GM18526 (cell line): Measurements from ENCODE around the gene IRF9.
A peak's percentile ranks its signal among the peaks of the same experiment; 100 is the strongest.

Source experiments
- POLR2A ChIP-seq: IDR thresholded peaks from 3 replicates; pipeline ENCODE4 v1.6.1; 2011; ENCODE audit not compliant: insufficient read length; ENCODE audit errors: extremely low read depth

The IRF9 gene

DNA sequence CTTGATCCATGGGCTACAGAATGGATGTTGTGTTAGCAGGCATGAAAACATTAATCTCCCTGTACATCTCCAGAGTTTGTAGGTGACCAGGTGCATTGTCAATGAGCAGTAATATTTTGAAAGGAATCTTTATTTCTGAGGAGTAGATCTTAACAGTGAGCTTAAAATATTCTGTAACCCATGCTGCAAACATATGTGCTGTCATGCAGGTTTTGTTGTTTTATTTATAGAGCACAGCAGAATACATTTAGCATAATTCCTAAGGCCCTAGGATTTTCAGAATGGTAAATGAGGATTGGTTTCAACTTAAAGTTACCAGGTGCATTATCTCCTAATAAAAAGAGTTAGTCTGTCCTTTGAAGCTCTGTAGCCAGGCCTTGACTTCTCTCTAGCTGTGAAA is 34.1 kb upstream of the IRF9 start:
- TF ChIP-seq POLR2A, result no peak

DNA sequence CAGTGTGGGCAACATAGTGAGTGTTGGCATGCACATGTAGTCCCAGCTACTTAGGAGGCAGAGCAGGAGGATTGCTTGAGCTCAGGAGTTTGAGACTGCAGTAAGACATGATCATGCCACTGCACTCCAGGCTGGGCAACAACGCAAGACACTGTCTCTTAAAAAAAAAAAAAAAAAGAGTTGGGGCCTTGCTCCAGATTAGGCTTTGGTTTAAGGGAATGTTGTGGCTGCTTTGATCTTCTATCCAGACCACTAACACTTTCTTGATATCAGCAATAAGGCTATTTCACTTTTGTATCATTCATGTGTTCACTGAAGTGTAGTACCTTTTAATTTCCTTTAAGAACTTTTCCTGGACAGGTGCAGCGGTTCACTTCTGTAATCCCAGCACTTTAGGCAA is 33.4 kb upstream of the IRF9 start:
- no peak for TF ChIP-seq POLR2A

DNA sequence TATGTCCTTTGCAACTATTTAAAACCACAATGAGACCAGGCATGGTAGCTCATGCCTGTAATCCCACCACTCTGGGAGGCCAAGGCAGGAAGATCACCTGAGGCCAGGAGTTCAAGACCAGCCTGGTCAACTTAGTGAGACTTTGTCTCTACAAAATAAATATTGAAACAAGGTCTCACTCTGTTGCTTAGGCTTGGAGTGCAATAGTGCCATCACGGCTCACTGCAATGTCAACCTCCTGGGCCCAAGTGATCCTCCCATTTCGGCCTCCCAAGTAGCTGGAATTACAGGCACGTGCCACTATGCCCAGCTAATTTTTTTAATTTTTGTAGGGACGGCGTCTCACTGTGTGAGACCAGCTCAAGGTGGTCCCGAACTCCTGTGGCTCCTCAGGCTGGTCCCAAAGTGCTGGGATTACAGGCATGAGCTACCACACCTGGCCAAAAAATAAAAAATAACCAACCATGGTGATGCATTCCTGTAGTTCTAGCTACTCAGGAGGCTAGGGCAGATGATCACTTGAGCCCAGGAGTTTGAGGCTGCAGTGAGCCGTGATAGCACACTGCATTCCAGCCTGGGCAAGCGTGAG is 31.6 kb upstream of the IRF9 start:
- TF ChIP-seq POLR2A, result no peak

DNA sequence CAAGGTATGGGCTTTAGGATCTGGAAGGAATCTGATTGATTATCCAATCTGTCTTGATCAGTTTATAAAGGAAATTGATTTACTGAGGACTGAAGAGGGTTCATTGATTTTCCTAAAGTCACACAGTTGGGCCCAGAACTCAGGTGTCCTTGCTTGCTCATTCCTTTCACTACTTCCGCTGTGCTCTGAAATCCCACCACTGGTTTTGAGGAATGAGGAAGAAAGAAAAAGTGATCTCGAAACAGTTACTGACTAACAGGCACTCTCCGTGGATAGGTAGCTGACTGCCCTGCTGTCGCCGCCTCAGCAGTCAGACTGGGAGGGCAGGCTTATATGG is 30.7 kb upstream of the IRF9 start, which contains the start of gene FITM1:
Gene FITM1 (plus strand): TSS at position 280 of the 337 bp plus-strand sequence. CDS start 905 bp downstream, outside the sequence.
- no peak for TF ChIP-seq POLR2A

DNA sequence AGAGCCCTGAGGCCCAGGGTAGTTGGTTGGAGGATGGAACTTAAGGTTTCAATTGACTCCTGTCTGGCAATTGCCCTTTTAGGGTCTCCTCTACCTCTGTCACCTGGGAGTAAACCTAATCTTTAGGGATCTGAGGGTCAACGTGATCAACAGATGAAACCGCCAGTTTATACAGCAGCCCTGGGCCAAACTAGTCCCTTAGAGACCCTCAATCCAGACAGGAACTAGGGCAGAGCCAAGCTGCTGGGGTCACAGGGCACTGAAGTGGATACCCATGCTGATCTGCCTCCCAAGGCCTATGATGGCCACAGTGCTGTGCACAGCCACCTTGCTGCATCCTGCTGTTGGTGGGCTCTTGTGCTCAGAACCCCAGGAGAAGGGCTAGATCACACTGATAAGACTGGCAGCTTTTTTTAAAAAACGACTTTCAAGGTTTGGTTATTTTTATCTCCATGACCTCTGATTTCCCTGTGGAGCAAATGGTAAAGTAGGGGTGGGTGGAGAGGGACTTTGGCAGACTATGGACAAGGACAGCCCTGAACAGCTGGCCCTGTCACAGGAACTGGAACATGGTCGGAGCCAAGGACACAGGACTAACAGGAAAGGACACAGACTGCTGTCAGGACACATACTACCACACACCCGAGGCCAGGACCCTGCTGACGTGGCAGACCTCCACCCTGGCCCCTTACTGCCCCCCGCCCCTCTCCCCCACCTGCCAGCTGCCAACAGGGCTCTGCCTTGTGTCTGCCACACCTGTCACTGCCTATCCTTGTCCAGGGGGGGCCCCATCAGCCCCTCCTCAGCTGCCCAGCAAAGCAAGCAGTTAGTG is 30.1 kb upstream of the IRF9 start:
- TF ChIP-seq POLR2A, result no peak

DNA sequence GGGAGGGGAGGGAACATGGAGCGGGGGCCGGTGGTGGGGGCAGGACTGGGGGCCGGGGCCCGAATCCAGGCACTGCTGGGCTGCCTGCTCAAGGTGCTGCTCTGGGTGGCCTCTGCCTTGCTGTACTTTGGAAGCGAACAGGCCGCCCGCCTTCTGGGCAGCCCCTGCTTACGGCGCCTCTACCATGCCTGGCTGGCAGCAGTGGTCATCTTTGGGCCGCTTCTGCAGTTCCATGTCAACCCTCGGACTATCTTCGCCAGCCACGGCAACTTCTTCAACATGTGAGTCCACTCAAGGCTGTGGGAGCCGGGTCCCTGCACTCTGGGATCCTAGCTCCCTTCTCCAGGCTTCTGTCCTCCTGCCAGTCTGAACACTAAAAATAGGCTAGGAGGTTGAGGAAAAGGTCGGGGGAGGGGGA is 29.5 kb upstream of the IRF9 start:
- no peak for TF ChIP-seq POLR2A

DNA sequence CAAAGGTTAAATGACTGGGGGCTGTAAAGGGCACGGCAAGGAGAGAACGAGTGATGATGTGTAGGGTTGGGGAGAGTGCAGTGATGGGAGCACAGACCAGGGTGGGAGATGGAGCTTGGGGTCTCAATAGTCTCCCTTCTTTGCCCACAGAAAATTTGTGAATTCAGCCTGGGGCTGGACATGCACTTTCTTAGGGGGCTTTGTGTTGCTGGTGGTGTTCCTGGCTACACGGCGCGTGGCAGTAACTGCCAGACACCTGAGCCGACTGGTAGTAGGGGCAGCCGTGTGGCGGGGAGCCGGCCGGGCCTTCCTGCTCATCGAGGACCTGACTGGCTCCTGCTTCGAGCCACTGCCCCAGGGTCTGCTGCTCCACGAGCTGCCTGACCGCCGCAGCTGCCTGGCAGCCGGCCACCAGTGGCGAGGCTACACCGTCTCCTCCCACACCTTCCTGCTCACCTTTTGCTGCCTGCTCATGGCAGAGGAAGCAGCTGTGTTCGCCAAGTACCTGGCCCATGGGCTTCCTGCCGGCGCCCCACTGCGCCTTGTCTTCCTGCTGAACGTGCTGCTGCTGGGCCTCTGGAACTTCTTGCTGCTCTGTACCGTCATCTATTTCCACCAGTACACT is 28.9 kb upstream of the IRF9 start:
- no peak for TF ChIP-seq POLR2A

DNA sequence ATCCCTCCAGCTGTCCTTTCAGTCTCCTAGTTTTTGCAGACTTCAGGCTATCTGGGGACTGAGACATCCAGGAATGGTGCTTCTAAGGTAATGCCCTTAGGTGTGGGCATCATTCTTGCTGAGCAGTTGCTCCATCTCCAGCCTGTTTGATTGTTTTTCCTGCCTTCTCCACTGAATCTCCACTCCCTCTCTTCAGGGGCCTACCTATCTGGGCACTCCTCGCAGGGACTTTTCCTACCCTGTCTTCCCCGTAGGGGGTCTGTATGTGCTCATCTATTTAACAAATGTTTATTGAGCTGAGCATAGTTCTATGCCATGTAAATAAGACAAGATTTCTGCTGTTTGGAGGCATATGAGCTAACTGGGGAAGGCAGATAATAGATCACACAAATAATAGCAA is 28.1 kb upstream of the IRF9 start:
- TF ChIP-seq POLR2A, result no peak

DNA sequence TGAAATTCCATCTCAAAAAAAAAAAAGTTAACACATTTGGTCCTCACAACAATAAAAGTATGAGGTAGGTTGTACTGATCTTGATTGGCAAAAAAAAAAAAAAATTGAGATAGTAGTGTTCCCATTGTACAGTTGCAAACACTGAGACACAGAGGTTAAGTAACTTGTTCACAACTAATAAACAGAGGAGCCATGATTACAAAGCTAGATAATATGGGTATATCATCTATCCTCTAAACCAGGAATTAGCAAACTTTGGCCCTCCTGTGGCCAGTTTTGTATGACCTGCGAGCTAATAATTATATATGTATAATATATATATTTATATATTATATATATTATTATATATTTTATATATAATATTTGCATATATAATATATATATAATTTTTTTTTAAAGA is 27.3 kb upstream of the IRF9 start:
- TF ChIP-seq POLR2A, result no peak

DNA sequence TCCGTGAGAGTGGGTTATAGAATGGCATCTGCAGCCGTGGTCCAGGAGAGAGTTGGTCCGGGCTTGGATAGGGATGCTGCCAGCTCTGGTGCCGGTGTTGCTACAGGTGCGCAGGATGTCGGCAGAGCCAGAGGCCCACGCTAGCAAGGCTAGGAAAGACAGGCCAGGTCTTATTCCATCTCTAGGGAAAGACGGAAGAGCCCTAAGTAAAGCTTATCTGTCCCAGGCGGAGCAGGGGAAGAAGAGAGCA is 25.6 kb upstream of the IRF9 start:
- TF ChIP-seq POLR2A, result no peak

DNA sequence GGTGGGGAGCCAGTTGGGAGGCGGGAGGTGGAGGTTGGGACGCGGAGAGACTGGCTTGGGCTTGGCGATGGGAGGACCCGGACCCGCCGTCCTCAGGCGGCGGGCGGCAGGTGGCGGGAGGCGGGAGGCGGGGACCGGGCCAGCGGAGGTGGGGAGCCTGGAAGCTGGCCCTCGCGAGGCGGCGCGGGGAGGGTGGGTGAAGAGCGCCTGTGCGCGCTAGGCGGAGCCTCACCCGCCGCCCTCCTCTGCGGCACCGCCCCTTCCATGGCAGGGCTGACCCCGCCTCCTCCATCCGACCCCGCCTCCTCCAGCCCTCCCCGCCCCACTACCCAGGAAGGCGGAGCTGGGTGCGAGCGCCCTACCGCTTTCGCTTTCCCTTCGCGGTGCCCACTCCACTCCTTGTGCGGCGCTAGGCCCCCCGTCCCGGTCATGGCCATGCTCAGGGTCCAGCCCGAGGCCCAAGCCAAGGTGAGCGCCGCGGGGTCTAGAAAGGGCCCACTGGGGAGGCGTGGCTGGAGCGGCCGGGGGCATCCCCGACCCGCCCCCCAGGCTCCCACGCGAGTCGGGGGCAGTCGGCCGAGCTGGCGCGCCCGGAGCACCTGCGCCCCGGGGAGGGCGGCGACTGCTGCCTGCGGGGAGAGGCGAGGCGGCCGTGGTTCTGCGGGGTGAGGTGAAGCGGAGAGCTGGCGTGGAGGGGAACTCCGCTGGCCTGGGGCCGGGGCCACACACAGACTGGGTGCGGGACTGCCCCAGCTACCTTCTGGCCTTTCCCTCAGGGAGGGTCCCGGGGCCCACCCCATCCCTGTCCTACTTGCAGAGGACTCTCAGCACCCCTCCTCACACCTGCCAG is 25.0 kb upstream of the IRF9 start, which contains the start of gene PSME1:
Gene PSME1 (plus strand): TSS at position 361 of the 850 bp plus-strand sequence. CDS start 69 bp downstream, at position 430.
- peak; percentile 53 for TF ChIP-seq POLR2A

DNA sequence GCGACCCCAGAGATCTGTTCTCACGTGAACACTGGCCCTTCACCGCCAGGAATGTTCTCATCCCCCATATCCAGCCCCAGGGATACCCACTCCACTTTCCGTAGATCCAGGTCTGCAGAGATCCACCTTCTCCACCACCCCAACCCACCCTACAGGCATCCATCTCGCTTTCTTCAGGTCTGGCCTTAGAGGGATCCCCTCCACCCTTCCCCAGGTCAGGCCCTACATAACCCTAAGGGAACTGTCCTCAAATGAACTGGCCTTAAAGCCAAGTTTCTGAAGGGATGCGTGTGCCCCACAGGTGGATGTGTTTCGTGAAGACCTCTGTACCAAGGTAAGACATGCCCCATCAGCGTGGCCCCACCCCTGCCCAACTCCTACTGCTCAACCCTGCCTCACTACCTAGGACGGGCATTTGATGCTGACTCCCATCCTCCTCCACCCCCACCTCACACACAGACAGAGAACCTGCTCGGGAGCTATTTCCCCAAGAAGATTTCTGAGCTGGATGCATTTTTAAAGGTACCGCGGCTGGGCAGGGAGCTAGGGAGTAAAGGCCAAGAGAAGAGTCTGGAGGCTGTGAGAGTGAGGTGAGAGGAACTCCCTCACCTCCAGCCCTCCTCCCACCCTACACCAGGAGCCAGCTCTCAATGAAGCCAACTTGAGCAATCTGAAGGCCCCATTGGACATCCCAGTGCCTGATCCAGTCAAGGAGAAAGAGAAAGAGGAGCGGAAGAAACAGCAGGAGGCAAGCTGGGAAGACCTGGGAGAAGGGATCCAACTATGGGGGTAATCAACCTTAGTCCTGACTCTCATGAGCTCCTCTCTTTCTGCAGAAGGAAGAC is 24.2 kb upstream of the IRF9 start:
- TF ChIP-seq POLR2A, result no peak

DNA sequence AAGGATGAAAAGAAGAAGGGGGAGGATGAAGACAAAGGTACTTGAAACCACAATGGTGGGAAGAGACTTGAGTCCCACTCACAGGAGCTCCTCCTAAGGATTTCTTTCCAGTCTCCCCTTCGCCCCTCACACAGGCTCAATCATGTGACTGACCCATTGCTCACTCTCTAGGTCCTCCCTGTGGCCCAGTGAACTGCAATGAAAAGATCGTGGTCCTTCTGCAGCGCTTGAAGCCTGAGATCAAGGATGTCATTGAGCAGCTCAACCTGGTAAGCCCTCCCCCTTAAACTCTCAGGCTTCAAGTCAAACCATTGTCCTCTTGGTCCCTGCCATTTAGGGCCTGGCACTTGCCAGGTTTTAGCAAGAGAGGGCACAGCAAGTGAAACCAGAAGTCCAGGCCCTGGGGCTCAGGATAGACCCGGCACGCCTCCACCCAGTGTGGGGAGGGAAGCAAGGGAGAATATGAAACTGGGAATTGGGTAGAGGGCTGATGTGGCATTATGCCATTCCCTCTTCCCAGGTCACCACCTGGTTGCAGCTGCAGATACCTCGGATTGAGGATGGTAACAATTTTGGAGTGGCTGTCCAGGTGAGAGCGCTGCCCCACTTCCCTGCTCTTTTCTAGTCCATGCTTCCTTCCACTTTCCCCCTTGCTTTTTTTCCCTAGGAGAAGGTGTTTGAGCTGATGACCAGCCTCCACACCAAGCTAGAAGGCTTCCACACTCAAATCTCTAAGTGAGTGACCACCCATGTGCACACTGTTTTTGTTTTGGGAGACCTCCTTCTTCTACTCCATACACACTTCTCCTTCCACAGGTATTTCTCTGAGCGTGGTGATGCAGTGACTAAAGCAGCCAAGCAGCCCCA is 23.3 kb upstream of the IRF9 start:
- TF ChIP-seq POLR2A, result no peak
